ENCODE measurements around the gene ARHGAP26.

DNA sequence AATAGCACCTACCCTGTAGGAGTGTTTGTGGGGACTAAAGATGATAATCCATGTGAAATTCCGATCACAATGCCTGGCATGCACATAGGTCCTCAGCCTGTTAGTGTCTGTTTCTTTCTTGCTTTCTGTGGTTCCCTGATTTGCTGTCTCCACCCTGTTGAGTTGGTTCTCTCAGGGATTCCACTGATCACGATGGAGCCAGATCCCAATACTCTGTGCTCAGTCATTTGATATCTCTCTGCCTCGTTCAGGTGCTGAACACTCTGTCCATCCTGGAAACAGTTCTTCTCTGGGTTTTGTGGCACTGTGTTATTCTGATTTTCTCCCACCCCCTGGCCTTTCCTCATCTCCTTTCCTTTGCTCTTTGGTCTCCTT lies 60.8 kb downstream of the ARHGAP26 start:
- TF ChIP-seq, protein P1, sequence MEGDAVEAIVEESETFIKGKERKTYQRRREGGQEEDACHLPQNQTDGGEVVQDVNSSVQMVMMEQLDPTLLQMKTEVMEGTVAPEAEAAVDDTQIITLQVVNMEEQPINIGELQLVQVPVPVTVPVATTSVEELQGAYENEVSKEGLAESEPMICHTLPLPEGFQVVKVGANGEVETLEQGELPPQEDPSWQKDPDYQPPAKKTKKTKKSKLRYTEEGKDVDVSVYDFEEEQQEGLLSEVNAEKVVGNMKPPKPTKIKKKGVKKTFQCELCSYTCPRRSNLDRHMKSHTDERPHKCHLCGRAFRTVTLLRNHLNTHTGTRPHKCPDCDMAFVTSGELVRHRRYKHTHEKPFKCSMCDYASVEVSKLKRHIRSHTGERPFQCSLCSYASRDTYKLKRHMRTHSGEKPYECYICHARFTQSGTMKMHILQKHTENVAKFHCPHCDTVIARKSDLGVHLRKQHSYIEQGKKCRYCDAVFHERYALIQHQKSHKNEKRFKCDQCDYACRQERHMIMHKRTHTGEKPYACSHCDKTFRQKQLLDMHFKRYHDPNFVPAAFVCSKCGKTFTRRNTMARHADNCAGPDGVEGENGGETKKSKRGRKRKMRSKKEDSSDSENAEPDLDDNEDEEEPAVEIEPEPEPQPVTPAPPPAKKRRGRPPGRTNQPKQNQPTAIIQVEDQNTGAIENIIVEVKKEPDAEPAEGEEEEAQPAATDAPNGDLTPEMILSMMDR (conservative IDR thresholded peaks at IDR 0.05; ENCODE audit: low read depth, low read length) = no peak
- TF ChIP-seq MXI1 (IDR thresholded peaks at IDR 0.05; ENCODE audit: borderline replicate concordance, low read depth, low read length) (no peak), MAZ (IDR thresholded peaks at IDR 0.05; ENCODE audit: borderline replicate concordance, low read depth, low read length) (no peak; the same call in 1 of the 2 replicates), RFX5 (IDR thresholded peaks at IDR 0.05; ENCODE audit: low read depth, low read length) (no peak), BHLHE40 (IDR thresholded peaks at IDR 0.05; ENCODE audit: low read depth, low read length) (no peak), MAFK (IDR thresholded peaks at IDR 0.05; ENCODE audit: low read depth, low read length) (no peak), CEBPB (IDR thresholded peaks at IDR 0.05; ENCODE audit: low read depth, low read length) (no peak), POLR2A (IDR thresholded peaks at IDR 0.05; ENCODE audit: low read depth, low read length) (no peak), RCOR1 (IDR thresholded peaks at IDR 0.05; ENCODE audit: insufficient replicate concordance, low read length) (no peak)
- TF ChIP-seq, protein P2, sequence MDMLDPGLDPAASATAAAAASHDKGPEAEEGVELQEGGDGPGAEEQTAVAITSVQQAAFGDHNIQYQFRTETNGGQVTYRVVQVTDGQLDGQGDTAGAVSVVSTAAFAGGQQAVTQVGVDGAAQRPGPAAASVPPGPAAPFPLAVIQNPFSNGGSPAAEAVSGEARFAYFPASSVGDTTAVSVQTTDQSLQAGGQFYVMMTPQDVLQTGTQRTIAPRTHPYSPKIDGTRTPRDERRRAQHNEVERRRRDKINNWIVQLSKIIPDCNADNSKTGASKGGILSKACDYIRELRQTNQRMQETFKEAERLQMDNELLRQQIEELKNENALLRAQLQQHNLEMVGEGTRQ (IDR thresholded peaks at IDR 0.05; ENCODE audit: low read depth, low read length) = no peak
